ENCODE data around the gene TMC8.

- no peak for TF ChIP-seq EZH2 (IDR thresholded peaks at IDR 0.05; ENCODE audit: borderline replicate concordance, low read length)
- TF ChIP-seq CTCF (conservative IDR thresholded peaks at IDR 0.05 in 1 of 2, IDR thresholded peaks at IDR 0.05 in 1 of 2; ENCODE audit: extremely low read depth in 1 of 2, insufficient read depth in 1 of 2, low read depth in 1 of 2, low read length in 2 of 2) = no peak
Observed at GRCh38 chr17:78104540-78104941, 26.0 kb upstream of the TMC8 start.

Measured in mammary epithelial cell (primary cell).